Loucy (cell line): ENCODE measurements around the gene CD83.

ENCODE experiments used
- H2AFZ ChIP-seq: fragments of 200-600 bp; sonication (generic); 2 replicates; pipeline ENCODE4 v1.6.0; 2016; ENCODE audit warnings: antibody characterized with exemption, mild to moderate bottlenecking, low read length, moderate library complexity
- H3F3A ChIP-seq: fragments of 200-600 bp; 2 replicates; pipeline ENCODE4 v1.6.0; 2016; ENCODE audit warnings: antibody characterized with exemption, low read depth, mild to moderate bottlenecking
- H3K27me3 ChIP-seq: fragments of 200-600 bp; sonication (generic); 2 replicates; pipeline ENCODE4 v1.6.1; 2014; ENCODE audit warnings: low read length, mild to moderate bottlenecking; ENCODE audit not compliant: insufficient read depth, poor library complexity, severe bottlenecking
- H3K36me3 ChIP-seq: fragments of 200-600 bp; sonication (generic); 2 replicates; pipeline ENCODE4 v1.6.1; 2016; ENCODE audit warnings: low read length; ENCODE audit not compliant: insufficient read depth
- H3K4me1 ChIP-seq: fragments of 200-600 bp; sonication (generic); 2 replicates; pipeline ENCODE4 v1.5.1; 2014; ENCODE audit warnings: low read length, mild to moderate bottlenecking; ENCODE audit not compliant: insufficient read depth, poor library complexity, severe bottlenecking
- H3K4me2 ChIP-seq: fragments of 200-600 bp; sonication (generic); 2 replicates; pipeline ENCODE4 v1.6.0; 2014; ENCODE audit warnings: antibody characterized with exemption, low read length, low read depth, mild to moderate bottlenecking; ENCODE audit not compliant: poor library complexity, severe bottlenecking
- H3K4me3 ChIP-seq: fragments of 200-600 bp; sonication (generic); 2 replicates; pipeline ENCODE4 v1.5.1; 2014; ENCODE audit warnings: low read length, mild to moderate bottlenecking, mixed read lengths; ENCODE audit not compliant: poor library complexity, severe bottlenecking
- H3K79me2 ChIP-seq: fragments of 200-600 bp; sonication (generic); 2 replicates; pipeline ENCODE4 v1.6.1; 2014; ENCODE audit warnings: low read length; ENCODE audit not compliant: insufficient read depth
- H3K9ac ChIP-seq: fragments of 200-600 bp; sonication (generic); 2 replicates; pipeline ENCODE4 v1.6.0; 2014; ENCODE audit warnings: mild to moderate bottlenecking, low read depth, low read length, moderate library complexity; ENCODE audit not compliant: poor library complexity, severe bottlenecking
- H3K9me2 ChIP-seq: fragments of 200-600 bp; sonication (generic); replicated peaks from 2 replicates; pipeline ENCODE4 v1.6.1; 2016; ENCODE audit warnings: low read depth, low read length, mixed read lengths
- H3K9me3 ChIP-seq: fragments of 200-600 bp; sonication (generic); 2 replicates; pipeline ENCODE4 v1.6.1; 2014; ENCODE audit warnings: mild to moderate bottlenecking, antibody characterized with exemption, low read length, low read depth; ENCODE audit not compliant: insufficient read depth
- H4K20me1 ChIP-seq: fragments of 200-600 bp; sonication (generic); 2 replicates; pipeline ENCODE4 v1.6.0; 2014; ENCODE audit warnings: antibody characterized with exemption, low read length, mild to moderate bottlenecking; ENCODE audit not compliant: insufficient read depth, poor library complexity, severe bottlenecking
- CTCF ChIP-seq: fragments of 200-600 bp; sonication (generic); conservative IDR thresholded peaks from 2 replicates; pipeline ENCODE4 v1.5.1; 2014; ENCODE audit warnings: mild to moderate bottlenecking, antibody characterized with exemption, low read length
- EZH2phosphoT487 ChIP-seq: fragments of 200-600 bp; IDR thresholded peaks from 2 replicates; pipeline ENCODE4 v1.6.1; 2018; ENCODE audit warnings: antibody characterized with exemption, mild to moderate bottlenecking, moderate library complexity, borderline replicate concordance

The CD83 gene

GRCh38 chr6:14102383-14102782 lies 15.2 kb upstream of the CD83 start:
- H3K36me3 ChIP-seq = no peaks in the 10 kb centered on the region
- H3F3A ChIP-seq = no peaks in the 10 kb centered on the region
- H4K20me1 ChIP-seq = no peaks in the 10 kb centered on the region
- H3K4me3 ChIP-seq = no peak overlapping the region
- H3K9me2 ChIP-seq = no peaks in the 10 kb centered on the region
- peaks cover 8% of the 10 kb centered on the region; the same call in 1 of the 2 replicates for H3K9me3 ChIP-seq
- TF ChIP-seq EZH2phosphoT487 (no peak), CTCF (no peak)
- H3K27me3 ChIP-seq = peaks cover 7% of the 10 kb centered on the region
- no peak overlapping the region for H2AFZ ChIP-seq
- H3K79me2 ChIP-seq = no peaks in the 10 kb centered on the region
- H3K4me1 ChIP-seq = no peaks in the 10 kb centered on the region
- H3K4me2 ChIP-seq = no peak overlapping the region
- no peak overlapping the region for H3K9ac ChIP-seq

DNA sequence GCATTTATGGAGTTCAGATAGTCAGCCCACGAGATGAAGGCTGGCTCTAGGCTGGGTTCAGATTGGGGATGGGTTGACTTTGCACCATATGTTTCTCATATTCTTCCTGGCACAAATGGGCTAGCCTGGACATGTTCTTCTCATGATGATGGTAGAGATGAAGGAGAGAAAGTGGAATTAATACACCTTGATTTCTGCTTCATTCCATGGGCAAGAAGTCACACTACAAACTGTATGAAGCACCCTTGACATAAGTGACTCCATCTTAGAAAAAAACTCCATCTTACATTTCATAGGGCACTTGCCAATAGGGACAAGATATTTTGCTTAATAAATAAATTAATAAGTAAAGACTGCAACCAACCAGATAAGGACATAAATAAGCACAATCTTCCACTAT lies 12.0 kb upstream of the CD83 start:
- Histone ChIP-seq H3F3A (no peaks in the 10 kb centered on the region), H2AFZ (no peak overlapping the region), H4K20me1 (no peaks in the 10 kb centered on the region), H3K9me2 (no peaks in the 10 kb centered on the region), H3K9ac (no peak overlapping the region), H3K36me3 (no peaks in the 10 kb centered on the region), H3K27me3 (peaks cover 7% of the 10 kb centered on the region), H3K4me1 (peaks cover 8% of the 10 kb centered on the region), H3K9me3 (peaks cover 11% of the 10 kb centered on the region; the same call in 1 of the 2 replicates), H3K79me2 (no peaks in the 10 kb centered on the region), H3K4me2 (no peak overlapping the region), H3K4me3 (no peak overlapping the region)
- no peak for TF ChIP-seq EZH2phosphoT487
- no peak for TF ChIP-seq CTCF

DNA sequence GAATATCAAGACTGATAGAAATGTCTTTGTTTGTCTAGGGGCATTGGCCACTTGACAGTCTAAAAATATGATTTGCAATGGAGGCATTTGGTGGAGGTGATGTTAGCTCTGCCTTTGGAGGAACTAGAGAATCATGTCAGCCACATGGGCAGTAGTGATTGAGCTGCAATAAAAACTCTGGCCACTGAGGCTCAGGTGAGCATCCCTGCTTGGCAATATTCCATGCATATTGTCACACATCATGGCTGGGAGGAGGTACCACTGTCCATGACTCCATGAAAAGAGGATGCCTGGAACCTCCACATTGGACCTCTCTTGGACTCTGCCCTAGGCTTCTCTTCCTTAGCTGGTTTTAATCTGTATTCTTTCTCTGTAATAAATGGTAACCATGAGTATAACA lies 10.6 kb upstream of the CD83 start:
- H3K9me3 ChIP-seq = peaks cover 11% of the 10 kb centered on the region; the same call in 1 of the 2 replicates
- no peaks in the 10 kb centered on the region for H3K36me3 ChIP-seq
- no peaks in the 10 kb centered on the region for H3K79me2 ChIP-seq
- no peak overlapping the region for H3K4me2 ChIP-seq
- no peaks in the 10 kb centered on the region for H3K9me2 ChIP-seq
- H2AFZ ChIP-seq = no peak overlapping the region
- H3K9ac ChIP-seq = no peak overlapping the region
- no peak overlapping the region for H3K4me3 ChIP-seq
- H3K27me3 ChIP-seq = peaks cover 7% of the 10 kb centered on the region
- H3K4me1 ChIP-seq = peaks cover 8% of the 10 kb centered on the region
- TF ChIP-seq CTCF = no peak
- TF ChIP-seq EZH2phosphoT487 = no peak
- no peaks in the 10 kb centered on the region for H4K20me1 ChIP-seq
- H3F3A ChIP-seq = no peaks in the 10 kb centered on the region
